Hepatocyte (in vitro differentiated cells): ENCODE measurements around the gene SND1.
A peak's percentile ranks its signal among the peaks of the same experiment; 100 is the strongest.

Experiments
- CTCF ChIP-seq: fragments of 200-600 bp; sonication (generic); IDR thresholded peaks from 2 replicates; pipeline ENCODE4 v1.5.1; 2016; ENCODE audit warnings: antibody characterized with exemption, mild to moderate bottlenecking; ENCODE audit not compliant: poor library complexity
- EZH2 ChIP-seq: fragments of 200-600 bp; sonication (generic); IDR thresholded peaks from 2 replicates; pipeline ENCODE4 v1.6.1; 2016; ENCODE audit warnings: antibody characterized with exemption, mild to moderate bottlenecking, borderline replicate concordance

- TF ChIP-seq CTCF (peak; percentile 68), EZH2 (no peak)
Observed at GRCh38 chr7:128135515-128136214, 483.7 kb downstream of the SND1 start.
